HG03378 (cell line): ENCODE data around the gene MAPK10.
"Not testable (repeated sequence)": the region's sequence is repeated elsewhere in the genome, so short reads cannot be mapped to it uniquely, and the experiment has no call there.

Experiments used
- ATAC-seq: cut with Tn5 transposase; IDR thresholded peaks from one replicate; pipeline ENCODE4 v1.9.1; 2021; ENCODE audit warnings: mild to moderate bottlenecking, moderate library complexity; ENCODE audit not compliant: unreplicated experiment

MAPK10 gene

GRCh38 chr4:86203176-86203575 lies 156.7 kb downstream of the MAPK10 start:
- ATAC-seq, result no peak

- ATAC-seq, result no peak
Observed at GRCh38 chr4:86185659-86186058, 174.2 kb downstream of the MAPK10 start.

DNA sequence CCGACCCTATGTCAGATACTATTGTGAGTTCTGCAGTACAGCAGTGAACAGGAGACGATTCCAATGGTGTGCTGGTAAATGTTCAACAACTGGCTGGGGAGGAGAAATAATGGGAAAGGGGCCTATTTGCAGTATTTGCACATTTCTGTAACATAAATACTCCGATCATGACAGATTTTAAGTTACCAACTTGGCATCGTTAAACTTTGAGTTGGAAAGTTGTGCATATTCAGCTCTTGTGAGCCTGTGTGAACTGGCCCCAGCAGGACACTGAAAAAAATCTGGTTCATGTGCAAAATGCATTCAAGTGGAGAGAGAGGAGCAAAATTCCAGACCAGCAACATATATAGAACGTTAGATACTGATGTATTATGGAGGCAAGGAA lies 175.0 kb downstream of the MAPK10 start:
- ATAC-seq, result no peak

- ATAC-seq, result no peak
Observed at GRCh38 chr4:86184216-86184900, 175.5 kb downstream of the MAPK10 start.

- no peak for ATAC-seq
Observed at GRCh38 chr4:86181585-86181984, 178.3 kb downstream of the MAPK10 start.

- ATAC-seq, result no peak
Observed at GRCh38 chr4:86178211-86178610, 181.6 kb downstream of the MAPK10 start.

- ATAC-seq, result no peak
Observed at GRCh38 chr4:86174506-86174905, 185.3 kb downstream of the MAPK10 start.

DNA sequence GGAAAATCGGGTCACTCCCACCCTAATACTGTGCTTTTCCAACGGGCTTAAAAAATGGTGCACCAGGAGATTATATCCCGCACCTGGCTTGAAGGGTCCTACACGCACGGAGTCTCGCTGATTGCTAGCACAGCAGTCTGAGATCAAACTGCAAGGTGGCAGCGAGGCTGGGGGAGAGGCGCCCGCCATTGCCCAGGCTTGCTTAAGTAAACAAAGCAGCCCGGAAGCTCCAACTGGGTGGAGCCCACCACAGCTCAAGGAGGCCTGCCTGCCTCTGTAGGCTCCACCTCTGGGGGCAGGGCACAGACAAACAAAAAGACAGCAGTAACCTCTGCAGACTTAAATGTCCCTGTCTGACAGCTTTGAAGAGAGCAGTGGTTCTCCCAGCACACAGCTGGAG lies 191.5 kb downstream of the MAPK10 start:
- ATAC-seq, result not testable (repeated sequence)

DNA sequence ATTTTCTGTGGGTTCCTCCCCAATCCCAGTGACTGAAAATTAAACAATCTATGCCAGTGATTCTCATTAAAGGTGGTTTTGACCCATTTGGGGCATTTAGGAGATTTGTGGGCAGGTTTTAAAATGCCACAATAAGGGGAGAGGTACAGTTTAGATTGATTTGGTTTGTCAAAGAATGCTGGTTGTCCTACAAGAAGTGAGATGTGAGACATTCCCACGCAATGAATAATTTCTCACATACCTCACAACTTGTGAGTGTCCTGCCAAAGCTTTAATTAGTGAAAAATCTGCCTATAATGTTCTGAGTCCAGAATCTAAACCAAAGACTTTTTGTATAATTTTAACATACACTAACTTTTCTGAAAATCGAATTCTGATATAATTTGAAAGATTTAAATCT lies 199.4 kb downstream of the MAPK10 start:
- no peak for ATAC-seq

- no peak for ATAC-seq
Observed at GRCh38 chr4:86159216-86159615, 200.6 kb downstream of the MAPK10 start.

DNA sequence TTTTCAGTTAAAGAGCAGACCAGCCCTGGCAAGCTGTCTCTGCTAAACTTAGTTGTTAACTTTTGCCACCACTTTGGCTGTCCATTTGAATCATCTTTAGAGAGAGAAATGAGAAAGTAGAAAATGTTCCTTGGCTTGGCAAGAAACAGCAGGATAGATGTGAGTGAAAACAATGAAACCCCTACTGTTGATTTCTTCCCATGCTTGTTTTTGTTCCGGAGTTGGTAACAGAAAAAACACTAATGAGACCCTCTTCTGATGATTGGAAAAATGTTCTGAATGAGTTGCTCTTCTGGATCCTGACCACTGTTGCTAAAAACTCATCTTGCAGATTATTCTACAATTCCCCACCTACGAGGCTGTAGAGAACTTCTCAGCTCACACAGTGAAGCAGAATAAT lies 203.3 kb downstream of the MAPK10 start:
- ATAC-seq, result no peak

- no peak for ATAC-seq
Observed at GRCh38 chr4:86155766-86156165, 204.1 kb downstream of the MAPK10 start.

- ATAC-seq, result no peak
Observed at GRCh38 chr4:86152454-86152853, 207.4 kb downstream of the MAPK10 start.

DNA sequence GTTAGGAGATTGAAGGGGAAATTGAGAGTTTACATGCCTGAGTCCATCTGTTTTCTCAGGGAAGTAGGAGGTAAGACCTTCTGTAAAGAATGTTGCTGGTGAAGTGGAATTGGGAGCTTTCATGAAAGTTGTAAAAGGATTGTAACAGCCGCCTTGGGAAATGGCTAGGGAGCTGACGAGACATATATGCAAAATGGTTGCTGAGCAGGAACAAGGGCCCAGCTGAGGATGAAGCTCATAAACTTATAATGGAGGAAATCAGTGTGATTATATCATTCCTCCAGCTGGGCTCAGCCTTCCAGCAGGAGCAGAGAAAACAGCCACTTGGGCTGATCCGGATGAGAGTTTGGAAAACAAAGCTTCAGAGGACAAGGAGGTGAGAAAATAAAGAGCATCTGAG lies 208.7 kb downstream of the MAPK10 start:
- no peak for ATAC-seq

- ATAC-seq, result no peak
Observed at GRCh38 chr4:86141161-86141560, 218.7 kb downstream of the MAPK10 start.

DNA sequence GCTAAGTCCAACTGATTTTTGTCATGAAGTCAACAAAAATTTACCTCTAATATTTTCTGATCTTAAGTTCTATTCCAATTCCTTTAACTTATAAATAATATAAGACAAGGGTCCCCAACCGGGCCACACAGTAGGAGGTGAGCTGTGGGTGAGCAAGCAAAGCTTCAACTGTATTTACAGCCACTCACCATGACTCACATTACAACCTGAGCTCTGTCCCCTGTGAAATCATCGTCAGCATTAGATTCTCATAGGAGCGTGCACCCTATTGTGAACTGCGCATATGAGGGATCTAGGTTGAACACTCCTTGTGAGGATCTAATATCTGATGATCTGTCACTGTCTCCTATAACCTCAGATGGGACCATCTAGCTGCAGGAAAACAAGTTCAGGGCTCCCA lies 227.4 kb downstream of the MAPK10 start:
- no peak for ATAC-seq

GRCh38 chr4:86131456-86131855 lies 228.4 kb downstream of the MAPK10 start:
- no peak for ATAC-seq

DNA sequence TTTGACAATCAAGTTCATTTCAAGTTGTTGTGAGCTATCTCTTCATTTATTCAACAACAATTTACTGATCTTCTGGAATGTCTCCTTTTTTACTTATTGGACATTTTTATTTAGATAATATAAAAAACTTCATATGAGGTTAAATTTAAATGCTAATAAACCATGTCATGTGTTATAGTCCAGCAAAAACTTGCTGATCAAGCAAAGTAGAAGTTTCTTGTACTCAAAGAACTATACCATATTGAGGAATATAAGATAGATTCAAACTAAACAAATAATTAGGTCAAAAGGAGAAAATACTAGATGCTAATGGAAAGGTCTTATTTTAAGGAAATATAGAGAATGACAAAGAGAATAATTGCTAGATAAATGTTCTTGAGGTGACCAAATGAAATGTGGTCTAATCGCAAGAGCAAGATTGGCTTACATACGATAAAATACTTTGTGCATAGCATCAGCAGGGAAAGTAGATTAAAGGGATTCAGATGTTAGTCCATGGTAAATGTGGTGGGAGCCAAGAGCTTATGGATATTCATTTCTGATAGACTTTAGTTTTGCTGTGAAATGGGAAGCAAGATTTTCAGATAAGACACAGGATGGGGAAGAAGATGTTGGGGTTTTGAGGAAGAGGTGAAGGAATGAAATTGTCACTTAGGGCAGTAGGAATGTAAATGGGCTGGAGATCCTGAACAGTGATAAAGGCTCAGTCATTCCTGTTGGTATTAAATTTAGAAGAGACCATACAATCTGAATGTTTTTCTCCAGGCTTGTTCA lies 229.5 kb downstream of the MAPK10 start:
- ATAC-seq, result no peak

GRCh38 chr4:86129546-86129945 lies 230.3 kb downstream of the MAPK10 start:
- ATAC-seq, result no peak

- ATAC-seq, result no peak
Observed at GRCh38 chr4:86122404-86122803, 237.4 kb downstream of the MAPK10 start.

DNA sequence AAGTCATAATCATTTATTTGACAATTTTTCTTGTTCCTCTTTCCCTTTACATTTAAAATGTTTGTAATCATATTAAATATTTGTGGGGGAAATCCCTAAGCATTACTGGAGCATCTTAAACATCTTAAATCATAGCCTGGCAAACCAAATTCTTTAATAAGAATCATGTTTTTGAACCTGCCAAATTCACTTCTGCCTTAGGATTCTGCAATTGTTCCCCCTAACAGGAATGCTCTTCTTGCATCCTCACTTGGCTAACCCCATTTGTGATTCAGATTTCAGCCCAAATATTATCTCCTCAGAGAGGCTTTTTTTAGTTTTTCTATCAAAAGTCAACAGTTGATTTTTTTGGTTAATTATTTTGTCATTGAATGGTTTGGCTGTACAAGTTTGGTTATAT lies 241.1 kb downstream of the MAPK10 start:
- no peak for ATAC-seq

GRCh38 chr4:86117705-86118302 lies 242.0 kb downstream of the MAPK10 start:
- no peak for ATAC-seq
